GM12878 (cell line): ENCODE data around the gene PTP4A1.

Experiments
- BHLHE40 ChIP-seq, 2 experiments: fragments of 450-650 bp in 1 of 2; IDR thresholded peaks; 2 replicates each; pipeline ENCODE4 v1.6.1; 2011 to 2017; ENCODE audit warnings: low read depth in 2 of 2, borderline replicate concordance in 1 of 2, improper control_type of control experiment in 1 of 2, low read length in 1 of 2, mild to moderate bottlenecking in 1 of 2
- EZH2 ChIP-seq: IDR thresholded peaks from 2 replicates; pipeline ENCODE4 v1.6.1; 2012; ENCODE audit warnings: low read depth, mild to moderate bottlenecking, control low read depth, inconsistent platforms, low read length, borderline replicate concordance; ENCODE audit not compliant: control insufficient read depth
- HCFC1 ChIP-seq: fragments of 150-350 bp; IDR thresholded peaks from 2 replicates; pipeline ENCODE4 v1.6.1; 2014; ENCODE audit warnings: low read length
- HDGF ChIP-seq: fragments of 450-650 bp; IDR thresholded peaks from 2 replicates; pipeline ENCODE4 v1.6.1; 2016; ENCODE audit warnings: antibody characterized with exemption
- KDM1A ChIP-seq: fragments of 200-600 bp; sonication (generic); IDR thresholded peaks from 2 replicates; pipeline ENCODE4 v1.6.1; 2016; ENCODE audit warnings: borderline replicate concordance
- LARP7 ChIP-seq: fragments of 450-650 bp; IDR thresholded peaks from 2 replicates; pipeline ENCODE4 v1.6.1; 2017; ENCODE audit warnings: mild to moderate bottlenecking
- POLR2A ChIP-seq: IDR thresholded peaks from 2 replicates; pipeline ENCODE4 v1.6.1; 2011; ENCODE audit warnings: low read depth, mild to moderate bottlenecking, low read length
- RBBP5 ChIP-seq: fragments of 200-600 bp; sonication (generic); conservative IDR thresholded peaks from 2 replicates; pipeline ENCODE4 v1.6.1; 2016
- SRF ChIP-seq, 2 experiments: IDR thresholded peaks; 2 replicates each; pipeline ENCODE4 v1.6.1; 2011; ENCODE audit warnings: low read depth in 2 of 2, low read length in 2 of 2, mild to moderate bottlenecking in 1 of 2, moderate library complexity in 1 of 2
- TF ChIP-seq, protein P1 (sequence below), 3 experiments: IDR thresholded peaks in 2 of 3; conservative IDR thresholded peaks in 1 of 3; 2 replicates each; pipeline ENCODE4 v1.5.1; 2011; ENCODE audit warnings: low read depth in 3 of 3, low read length in 3 of 3, mild to moderate bottlenecking in 3 of 3, control low read depth in 2 of 3, moderate library complexity in 2 of 3, inconsistent platforms in 1 of 3, mixed read lengths in 1 of 3; ENCODE audit not compliant: control insufficient read depth in 2 of 3, insufficient read depth in 1 of 3; ENCODE audit errors: extremely low read depth in 1 of 3
- TF ChIP-seq, protein P2 (sequence below): IDR thresholded peaks from 2 replicates; pipeline ENCODE4 v1.6.1; 2012; ENCODE audit warnings: low read length, inconsistent platforms
- TF ChIP-seq, protein P3 (sequence below): fragments of 450-650 bp; formaldehyde crosslinking; IDR thresholded peaks from 2 replicates; pipeline ENCODE4 v1.4.0; 2020; ENCODE audit warnings: mild to moderate bottlenecking, moderate library complexity
- TF ChIP-seq, protein P4 (sequence below): IDR thresholded peaks from 2 replicates; pipeline ENCODE4 v1.6.1; 2012; ENCODE audit warnings: low read depth, low read length, improper control_type of control experiment

DNA sequence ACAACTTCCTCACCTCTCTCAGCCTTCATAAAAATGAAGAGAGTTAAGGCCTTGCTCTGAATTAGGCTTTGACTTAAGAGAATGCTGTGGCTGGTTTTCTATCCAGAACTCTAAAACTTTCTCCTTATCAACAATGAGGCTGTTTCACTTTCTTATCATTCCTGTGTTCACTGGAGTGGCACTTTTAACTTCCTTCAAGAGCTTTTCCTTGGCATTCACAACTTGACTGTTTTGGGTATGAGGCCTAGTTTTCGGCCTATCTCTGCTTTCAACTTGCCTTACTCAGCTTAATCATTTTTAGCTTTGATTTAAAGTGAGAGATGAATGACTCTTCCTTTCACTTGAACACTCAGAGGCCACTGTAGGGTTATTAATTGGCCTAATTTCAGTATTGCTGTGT is 4.3 kb upstream of the PTP4A1 start:
- TF ChIP-seq, protein P1, sequence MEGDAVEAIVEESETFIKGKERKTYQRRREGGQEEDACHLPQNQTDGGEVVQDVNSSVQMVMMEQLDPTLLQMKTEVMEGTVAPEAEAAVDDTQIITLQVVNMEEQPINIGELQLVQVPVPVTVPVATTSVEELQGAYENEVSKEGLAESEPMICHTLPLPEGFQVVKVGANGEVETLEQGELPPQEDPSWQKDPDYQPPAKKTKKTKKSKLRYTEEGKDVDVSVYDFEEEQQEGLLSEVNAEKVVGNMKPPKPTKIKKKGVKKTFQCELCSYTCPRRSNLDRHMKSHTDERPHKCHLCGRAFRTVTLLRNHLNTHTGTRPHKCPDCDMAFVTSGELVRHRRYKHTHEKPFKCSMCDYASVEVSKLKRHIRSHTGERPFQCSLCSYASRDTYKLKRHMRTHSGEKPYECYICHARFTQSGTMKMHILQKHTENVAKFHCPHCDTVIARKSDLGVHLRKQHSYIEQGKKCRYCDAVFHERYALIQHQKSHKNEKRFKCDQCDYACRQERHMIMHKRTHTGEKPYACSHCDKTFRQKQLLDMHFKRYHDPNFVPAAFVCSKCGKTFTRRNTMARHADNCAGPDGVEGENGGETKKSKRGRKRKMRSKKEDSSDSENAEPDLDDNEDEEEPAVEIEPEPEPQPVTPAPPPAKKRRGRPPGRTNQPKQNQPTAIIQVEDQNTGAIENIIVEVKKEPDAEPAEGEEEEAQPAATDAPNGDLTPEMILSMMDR (IDR thresholded peaks at IDR 0.05 in 2 of 3, conservative IDR thresholded peaks at IDR 0.05 in 1 of 3; ENCODE audit: control insufficient read depth in 2 of 3, extremely low read depth in 1 of 3, insufficient read depth in 1 of 3, low read depth in 3 of 3, low read length in 3 of 3), result no peak
- TF ChIP-seq LARP7 (no peak), HCFC1 (no peak), POLR2A (no peak), HDGF (no peak), RBBP5 (no peak), BHLHE40 (IDR thresholded peaks at IDR 0.05; ENCODE audit: borderline replicate concordance in 1 of 2, low read depth in 2 of 2, low read length in 1 of 2) (no peak), SRF (IDR thresholded peaks at IDR 0.05; ENCODE audit: low read depth in 2 of 2, low read length in 2 of 2) (no peak), KDM1A (no peak), EZH2 (no peak)
- TF ChIP-seq, protein P2, sequence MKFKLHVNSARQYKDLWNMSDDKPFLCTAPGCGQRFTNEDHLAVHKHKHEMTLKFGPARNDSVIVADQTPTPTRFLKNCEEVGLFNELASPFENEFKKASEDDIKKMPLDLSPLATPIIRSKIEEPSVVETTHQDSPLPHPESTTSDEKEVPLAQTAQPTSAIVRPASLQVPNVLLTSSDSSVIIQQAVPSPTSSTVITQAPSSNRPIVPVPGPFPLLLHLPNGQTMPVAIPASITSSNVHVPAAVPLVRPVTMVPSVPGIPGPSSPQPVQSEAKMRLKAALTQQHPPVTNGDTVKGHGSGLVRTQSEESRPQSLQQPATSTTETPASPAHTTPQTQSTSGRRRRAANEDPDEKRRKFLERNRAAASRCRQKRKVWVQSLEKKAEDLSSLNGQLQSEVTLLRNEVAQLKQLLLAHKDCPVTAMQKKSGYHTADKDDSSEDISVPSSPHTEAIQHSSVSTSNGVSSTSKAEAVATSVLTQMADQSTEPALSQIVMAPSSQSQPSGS, result no peak
- TF ChIP-seq, protein P3, sequence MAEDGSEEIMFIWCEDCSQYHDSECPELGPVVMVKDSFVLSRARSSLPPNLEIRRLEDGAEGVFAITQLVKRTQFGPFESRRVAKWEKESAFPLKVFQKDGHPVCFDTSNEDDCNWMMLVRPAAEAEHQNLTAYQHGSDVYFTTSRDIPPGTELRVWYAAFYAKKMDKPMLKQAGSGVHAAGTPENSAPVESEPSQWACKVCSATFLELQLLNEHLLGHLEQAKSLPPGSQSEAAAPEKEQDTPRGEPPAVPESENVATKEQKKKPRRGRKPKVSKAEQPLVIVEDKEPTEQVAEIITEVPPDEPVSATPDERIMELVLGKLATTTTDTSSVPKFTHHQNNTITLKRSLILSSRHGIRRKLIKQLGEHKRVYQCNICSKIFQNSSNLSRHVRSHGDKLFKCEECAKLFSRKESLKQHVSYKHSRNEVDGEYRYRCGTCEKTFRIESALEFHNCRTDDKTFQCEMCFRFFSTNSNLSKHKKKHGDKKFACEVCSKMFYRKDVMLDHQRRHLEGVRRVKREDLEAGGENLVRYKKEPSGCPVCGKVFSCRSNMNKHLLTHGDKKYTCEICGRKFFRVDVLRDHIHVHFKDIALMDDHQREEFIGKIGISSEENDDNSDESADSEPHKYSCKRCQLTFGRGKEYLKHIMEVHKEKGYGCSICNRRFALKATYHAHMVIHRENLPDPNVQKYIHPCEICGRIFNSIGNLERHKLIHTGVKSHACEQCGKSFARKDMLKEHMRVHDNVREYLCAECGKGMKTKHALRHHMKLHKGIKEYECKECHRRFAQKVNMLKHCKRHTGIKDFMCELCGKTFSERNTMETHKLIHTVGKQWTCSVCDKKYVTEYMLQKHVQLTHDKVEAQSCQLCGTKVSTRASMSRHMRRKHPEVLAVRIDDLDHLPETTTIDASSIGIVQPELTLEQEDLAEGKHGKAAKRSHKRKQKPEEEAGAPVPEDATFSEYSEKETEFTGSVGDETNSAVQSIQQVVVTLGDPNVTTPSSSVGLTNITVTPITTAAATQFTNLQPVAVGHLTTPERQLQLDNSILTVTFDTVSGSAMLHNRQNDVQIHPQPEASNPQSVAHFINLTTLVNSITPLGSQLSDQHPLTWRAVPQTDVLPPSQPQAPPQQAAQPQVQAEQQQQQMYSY, result no peak
- TF ChIP-seq, protein P4, sequence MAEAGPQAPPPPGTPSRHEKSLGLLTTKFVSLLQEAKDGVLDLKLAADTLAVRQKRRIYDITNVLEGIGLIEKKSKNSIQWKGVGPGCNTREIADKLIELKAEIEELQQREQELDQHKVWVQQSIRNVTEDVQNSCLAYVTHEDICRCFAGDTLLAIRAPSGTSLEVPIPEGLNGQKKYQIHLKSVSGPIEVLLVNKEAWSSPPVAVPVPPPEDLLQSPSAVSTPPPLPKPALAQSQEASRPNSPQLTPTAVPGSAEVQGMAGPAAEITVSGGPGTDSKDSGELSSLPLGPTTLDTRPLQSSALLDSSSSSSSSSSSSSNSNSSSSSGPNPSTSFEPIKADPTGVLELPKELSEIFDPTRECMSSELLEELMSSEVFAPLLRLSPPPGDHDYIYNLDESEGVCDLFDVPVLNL, result no peak
